ENCODE measurements around the gene MYO1E. TPM values are rescaled to one million over a fixed set of nuclear protein-coding genes. Genes with fewer than 3 reads are reported as not detected.
A peak's percentile ranks its signal among the peaks of the same experiment; 100 is the strongest.

MYO1E gene
- total RNA-seq, 1 donor from 2014 or later, result 403 TPM

DNA sequence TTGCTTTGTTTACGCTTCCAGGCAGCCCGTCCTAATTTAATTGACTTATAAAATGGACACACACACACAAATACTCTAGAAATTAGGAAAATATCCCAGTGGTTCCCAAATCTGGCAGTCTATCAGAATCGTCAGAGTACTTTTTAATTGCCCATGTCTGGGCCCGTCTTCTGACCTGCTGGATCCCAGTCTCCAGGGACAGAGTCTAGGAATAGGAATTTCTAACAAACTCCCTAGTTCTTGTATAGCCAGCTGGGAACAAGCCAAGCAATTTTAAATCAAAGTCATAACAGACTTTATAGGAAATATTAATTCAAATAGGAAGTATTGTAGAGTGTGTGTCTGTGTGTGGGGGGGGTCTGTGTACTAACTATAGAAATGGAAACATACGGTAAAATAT lies 132.6 kb downstream of the MYO1E start:
- DNase-seq (ENCODE audit: low read depth), result no peak
- TF ChIP-seq, protein P1, sequence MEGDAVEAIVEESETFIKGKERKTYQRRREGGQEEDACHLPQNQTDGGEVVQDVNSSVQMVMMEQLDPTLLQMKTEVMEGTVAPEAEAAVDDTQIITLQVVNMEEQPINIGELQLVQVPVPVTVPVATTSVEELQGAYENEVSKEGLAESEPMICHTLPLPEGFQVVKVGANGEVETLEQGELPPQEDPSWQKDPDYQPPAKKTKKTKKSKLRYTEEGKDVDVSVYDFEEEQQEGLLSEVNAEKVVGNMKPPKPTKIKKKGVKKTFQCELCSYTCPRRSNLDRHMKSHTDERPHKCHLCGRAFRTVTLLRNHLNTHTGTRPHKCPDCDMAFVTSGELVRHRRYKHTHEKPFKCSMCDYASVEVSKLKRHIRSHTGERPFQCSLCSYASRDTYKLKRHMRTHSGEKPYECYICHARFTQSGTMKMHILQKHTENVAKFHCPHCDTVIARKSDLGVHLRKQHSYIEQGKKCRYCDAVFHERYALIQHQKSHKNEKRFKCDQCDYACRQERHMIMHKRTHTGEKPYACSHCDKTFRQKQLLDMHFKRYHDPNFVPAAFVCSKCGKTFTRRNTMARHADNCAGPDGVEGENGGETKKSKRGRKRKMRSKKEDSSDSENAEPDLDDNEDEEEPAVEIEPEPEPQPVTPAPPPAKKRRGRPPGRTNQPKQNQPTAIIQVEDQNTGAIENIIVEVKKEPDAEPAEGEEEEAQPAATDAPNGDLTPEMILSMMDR (conservative IDR thresholded peaks at IDR 0.05; ENCODE audit: low read depth, low read length), result no peak
- no peak overlapping the region for H3K4me3 ChIP-seq (ENCODE audit: low read depth, low read length)

GRCh38 chr15:59237924-59238331 lies 134.7 kb downstream of the MYO1E start:
- no peak overlapping the region for H3K4me3 ChIP-seq (ENCODE audit: low read depth, low read length)
- DNase-seq (ENCODE audit: low read depth), result no peak
- TF ChIP-seq, protein P1 (conservative IDR thresholded peaks at IDR 0.05; ENCODE audit: low read depth, low read length), result no peak

DNA sequence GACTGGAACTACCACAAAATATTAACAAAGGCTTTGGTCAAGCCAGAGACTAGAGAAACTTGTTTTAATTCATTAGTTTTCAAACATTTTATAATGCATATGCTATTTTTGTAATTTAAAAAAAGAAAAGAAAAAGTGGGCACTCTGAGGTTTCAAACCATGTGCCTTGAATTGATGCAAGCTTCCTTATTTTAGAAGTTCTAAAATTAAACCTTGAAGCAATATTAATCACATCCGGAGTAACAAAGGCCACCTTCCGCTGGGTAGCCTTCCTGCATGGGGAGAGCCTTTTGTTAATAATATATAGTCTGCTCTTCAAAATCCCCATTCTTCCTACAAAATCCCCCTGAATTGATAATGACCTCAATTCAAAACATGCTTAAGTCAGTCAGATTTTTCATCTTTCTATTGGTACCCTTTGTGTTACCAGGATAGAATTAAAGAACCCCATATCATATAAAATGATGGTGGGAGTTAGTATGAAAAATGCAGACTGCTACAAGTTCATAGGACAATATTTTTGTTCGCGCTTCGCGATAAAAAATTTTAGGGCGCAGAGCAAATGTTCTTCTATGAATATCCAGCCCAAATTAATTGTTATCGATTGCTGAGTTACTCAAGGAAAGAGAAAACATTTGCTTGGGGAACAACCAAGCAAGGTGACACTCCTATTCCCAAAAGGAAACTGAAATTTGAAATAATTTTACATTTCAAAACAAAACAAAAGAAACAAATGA lies 135.4 kb downstream of the MYO1E start:
- H3K4me3 ChIP-seq (ENCODE audit: low read depth, low read length), result no peak overlapping the region
- TF ChIP-seq, protein P1 (conservative IDR thresholded peaks at IDR 0.05; ENCODE audit: low read depth, low read length), result no peak
- DNase-seq (ENCODE audit: low read depth), result no peak

DNA sequence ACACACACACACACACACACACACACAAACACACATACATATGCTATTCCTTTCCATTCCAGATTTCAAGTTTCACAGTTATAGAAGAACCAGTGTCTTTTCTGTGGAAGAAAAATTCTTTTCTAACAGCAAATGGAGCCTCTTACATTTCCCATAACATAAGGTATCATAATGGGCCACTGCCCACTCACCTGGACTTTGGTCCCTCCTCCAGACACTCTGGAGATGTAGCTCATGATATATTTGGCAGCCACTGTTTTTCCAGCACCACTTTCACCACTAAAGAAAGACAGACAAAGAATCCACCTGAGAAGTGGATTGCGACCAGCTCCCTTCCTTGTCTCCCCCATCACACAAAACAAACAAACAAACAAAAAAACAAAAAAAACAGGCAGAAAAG lies 136.3 kb downstream of the MYO1E start:
- TF ChIP-seq, protein P1 (conservative IDR thresholded peaks at IDR 0.05; ENCODE audit: low read depth, low read length), result no peak

DNA sequence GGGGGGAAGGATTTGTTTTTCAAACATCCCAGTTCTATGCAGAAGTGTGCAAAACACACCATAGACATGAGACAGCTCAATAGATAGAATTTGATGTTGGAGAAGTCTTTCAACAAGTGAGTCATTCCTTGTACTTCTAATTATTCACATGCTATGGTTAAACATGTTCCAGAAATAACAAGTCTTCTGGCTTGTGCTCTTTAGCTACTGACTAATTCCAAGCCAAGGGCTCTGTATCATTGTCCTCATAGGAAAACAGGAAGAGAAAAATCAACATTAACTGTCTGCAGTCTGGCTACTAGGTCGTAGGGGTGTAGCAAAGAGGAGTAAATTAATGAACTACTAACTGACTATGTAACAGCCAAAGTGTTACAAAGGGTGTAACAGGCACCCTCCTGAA lies 140.2 kb downstream of the MYO1E start:
- no peak overlapping the region for H3K4me3 ChIP-seq (ENCODE audit: low read depth, low read length)
- TF ChIP-seq, protein P1 (conservative IDR thresholded peaks at IDR 0.05; ENCODE audit: low read depth, low read length), result no peak
- peak; percentile 89 for DNase-seq (ENCODE audit: low read depth)

More for the DNA sequence above, 136.3 kb downstream of the MYO1E start:
- no peak for DNase-seq (ENCODE audit: low read depth)
- no peak overlapping the region for H3K4me3 ChIP-seq (ENCODE audit: low read depth, low read length)

- TF ChIP-seq, protein P1 (conservative IDR thresholded peaks at IDR 0.05; ENCODE audit: low read depth, low read length), result no peak
- no peak for DNase-seq (ENCODE audit: low read depth)
- H3K4me3 ChIP-seq (ENCODE audit: low read depth, low read length), result no peak overlapping the region
Measured at GRCh38 chr15:59230531-59231055, 142.1 kb downstream of the MYO1E start.

GRCh38 chr15:59229453-59229852 lies 143.2 kb downstream of the MYO1E start:
- TF ChIP-seq, protein P1 (conservative IDR thresholded peaks at IDR 0.05; ENCODE audit: low read depth, low read length), result no peak
- DNase-seq (ENCODE audit: low read depth), result no peak
- no peak overlapping the region for H3K4me3 ChIP-seq (ENCODE audit: low read depth, low read length)

Measured in epithelial cell of proximal tubule (primary cell).